NCI-H69 (cell line): ENCODE data around the gene PANX1.

Experiments
- DNase-seq: peaks from one replicate; lab custom pipeline; 2025; lab: John Stamatoyannopoulos, UW

Gene PANX1

GRCh38 chr11:94129512-94130297 lies 1.1 kb downstream of the PANX1 start:
- DNase-seq: peak; percentile 84

DNA sequence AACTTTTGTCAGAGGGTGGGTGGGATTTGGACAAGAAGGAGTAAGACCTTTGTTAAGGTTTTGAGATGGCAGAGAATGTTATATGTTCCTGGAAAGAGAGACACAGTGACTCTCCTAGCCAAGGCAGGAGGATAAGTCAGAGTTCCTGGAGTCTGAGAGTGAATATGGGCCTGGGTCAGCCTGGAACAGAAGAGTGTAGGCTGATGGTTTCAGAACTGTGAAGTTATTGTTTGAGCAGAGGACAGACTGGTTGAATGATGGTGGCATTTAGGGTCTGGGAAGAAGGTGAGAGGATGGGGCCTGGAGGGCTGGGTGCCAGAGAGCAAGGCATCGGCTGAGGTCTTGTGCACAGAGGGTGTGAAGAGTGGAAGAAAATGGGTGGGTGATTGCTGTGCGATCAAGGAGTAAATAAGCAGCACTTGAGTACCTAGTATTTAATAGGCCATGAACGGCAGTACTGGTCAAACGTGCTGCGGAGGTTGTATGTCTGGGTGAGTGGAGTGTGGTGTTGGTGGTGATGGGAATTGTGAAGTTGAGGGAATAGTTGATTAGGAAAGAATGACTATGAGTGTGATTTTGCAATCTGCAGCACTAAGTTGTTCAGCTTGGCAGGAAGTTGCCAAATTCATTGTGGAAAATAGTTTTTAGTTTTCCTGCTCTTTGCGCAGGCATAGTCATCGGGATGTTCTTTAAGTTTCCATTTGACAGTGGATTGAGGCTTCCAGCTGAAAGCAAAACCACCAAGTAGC lies 1.8 kb downstream of the PANX1 start:
- DNase-seq: peak; percentile 46

GRCh38 chr11:94131047-94131717 lies 2.5 kb downstream of the PANX1 start:
- DNase-seq: peak; percentile 81

GRCh38 chr11:94131718-94132115 lies 3.1 kb downstream of the PANX1 start:
- peak; percentile 76 for DNase-seq

GRCh38 chr11:94132152-94132558 lies 3.5 kb downstream of the PANX1 start:
- DNase-seq: peak; percentile 73

DNA sequence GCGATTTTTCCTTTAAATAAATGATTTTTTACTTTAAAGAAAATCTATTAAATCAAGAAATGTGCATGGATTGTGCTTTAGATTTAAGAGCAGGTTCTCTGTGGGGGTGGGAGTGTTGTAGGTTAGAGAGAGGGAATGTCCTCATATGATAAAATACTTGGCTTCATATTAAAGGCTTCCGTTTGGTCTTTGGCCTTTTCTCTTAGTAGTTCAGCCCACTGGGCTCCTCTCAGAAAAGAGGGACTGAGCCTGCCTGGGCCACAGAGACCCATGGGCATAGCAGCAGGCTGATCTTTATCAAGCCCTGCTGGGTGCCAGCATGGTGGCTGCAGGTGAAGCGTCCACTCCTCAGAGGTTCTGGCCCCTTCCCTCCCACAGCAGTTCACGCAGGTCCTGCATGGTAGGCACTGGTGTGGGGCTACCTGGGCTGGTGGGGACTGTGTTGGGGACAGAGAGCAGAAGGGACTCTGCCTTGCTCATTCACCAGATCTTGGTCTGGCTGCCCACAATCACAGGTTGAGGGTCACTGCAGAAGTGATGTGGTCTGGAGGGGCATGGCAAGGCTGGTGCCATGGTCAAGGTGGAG lies 4.3 kb downstream of the PANX1 start:
- DNase-seq: no peak

- no peak for DNase-seq
Observed at GRCh38 chr11:94133752-94134151, 5.1 kb downstream of the PANX1 start.

DNA sequence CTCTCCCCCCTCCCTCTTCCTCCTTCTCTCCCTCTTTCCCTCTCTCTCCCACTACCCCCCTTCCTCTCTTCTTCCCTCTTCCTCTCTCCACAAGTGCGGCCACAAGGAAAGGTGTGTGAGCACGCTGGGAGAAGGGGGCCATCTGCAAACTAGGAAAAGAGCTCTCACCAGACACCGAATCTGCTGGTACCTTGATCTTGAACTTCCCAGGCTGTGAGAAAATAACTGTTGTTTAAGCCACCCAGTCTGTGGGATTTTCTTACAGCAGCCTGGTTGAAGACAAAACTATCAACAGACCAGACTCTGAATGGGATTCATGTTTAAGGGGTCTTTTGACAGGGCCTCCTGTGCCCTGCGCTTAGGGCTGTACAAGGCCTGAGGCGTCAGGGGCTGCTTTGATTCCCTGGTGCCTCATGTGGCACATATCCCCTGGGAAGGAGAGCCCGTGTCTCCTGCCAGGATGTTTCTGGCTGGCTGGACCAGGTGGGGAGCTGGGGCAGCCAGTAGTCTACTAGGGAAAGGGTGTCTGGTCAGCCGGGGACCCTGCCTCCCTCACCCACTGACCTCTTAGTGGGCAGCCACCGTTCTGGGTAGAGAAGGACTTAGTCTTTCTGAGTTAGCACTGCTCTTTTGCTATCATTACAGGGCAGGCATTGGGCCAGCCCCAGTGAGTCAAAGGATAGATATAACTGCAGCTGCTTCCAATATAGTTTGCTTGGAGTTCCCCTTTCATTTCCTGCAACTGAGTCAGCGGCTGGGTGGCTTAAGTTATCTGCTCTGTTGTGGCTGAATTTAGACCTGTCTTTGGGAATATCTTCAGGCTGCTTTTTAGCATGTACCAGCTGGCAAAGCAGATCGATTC lies 6.2 kb downstream of the PANX1 start:
- no peak for DNase-seq

- peak; percentile 28 for DNase-seq
Observed at GRCh38 chr11:94139416-94139815, 10.8 kb downstream of the PANX1 start.

DNA sequence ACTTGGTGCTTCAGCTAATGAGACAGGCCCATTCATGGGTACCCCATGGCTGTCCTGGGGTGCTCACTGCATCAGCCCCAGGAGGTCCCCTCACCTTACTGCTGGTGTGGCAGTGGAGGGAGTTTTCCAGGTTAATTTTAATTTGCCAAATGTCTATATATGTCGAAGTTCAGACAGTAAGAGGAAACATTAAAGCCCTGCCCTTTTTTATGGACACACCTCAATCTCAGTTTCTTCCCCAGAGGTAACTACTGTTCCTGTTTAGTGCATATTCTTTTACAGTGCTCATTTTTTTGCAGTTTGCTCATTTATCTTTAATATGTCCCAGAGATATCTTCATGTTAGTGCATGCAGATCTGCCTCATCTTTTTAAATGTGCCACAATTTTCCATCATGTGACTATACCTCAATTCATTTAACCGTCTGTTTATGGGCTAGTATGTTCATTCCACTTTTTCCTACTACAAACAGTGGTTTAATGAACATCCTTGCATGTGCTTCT lies 11.6 kb downstream of the PANX1 start:
- DNase-seq: no peak

- DNase-seq: no peak
Observed at GRCh38 chr11:94141511-94142307, 13.1 kb downstream of the PANX1 start.

- peak; percentile 35 for DNase-seq
Observed at GRCh38 chr11:94142308-94143281, 14.0 kb downstream of the PANX1 start.

GRCh38 chr11:94144216-94144615 lies 15.6 kb downstream of the PANX1 start:
- DNase-seq: peak; percentile 39

DNA sequence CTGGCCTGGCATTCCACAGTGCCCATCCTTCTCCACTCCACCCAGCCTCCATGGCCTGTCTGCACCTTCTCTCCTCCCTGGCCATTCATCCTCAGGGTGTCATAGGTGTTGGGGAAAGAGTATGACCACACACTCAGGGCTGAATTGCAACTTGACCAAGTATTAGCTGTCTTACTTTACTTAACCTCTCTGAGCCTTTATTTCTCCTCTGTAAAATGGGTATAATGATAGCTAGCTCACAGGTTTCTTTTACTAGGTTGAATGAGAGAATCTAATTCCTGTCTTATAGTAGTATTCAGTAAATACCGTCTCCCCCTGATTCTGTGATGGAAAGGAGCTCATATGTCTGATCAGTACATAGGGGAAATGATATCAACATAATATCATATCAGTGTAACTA lies 16.0 kb downstream of the PANX1 start:
- DNase-seq: no peak

DNA sequence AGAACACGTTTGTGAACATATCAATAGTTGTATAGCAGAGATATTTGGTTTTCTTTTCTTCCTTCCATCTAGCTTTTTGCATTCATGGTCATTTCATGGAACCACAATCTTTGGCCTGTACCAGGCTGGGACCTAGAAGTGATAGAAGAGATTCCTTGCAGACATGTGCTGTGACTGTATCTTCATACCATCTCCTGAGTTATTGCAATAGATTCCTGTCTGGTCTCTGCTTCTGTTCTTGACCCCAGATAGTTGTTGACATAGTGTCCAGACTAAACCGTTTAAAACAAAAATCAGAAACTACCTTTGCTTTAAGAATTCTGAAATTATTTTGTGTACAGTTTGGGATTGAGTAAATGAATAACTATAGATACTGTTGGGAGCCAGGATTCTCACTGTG lies 16.8 kb downstream of the PANX1 start:
- no peak for DNase-seq

- no peak for DNase-seq
Observed at GRCh38 chr11:94145916-94146315, 17.3 kb downstream of the PANX1 start.

DNA sequence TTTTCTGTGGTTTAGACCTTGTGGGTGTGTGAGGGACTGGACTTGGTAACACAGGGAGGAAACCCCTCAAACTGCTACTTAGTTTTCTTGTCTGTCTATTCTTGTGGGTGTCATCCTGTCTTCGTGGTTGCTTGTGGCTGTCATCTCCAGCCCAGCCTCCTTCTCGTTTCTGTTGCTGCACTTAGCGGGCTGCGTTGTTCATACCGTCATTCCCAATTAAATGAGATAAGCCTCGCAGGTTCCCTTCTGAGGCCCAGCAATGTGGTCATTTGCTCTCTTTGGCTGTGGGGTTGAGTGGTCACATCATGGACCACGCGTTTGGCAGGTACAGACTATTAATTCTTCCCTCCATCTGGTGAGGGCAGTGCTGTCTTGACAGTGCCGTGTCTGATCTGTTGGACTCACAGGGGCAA lies 18.8 kb downstream of the PANX1 start:
- no peak for DNase-seq

GRCh38 chr11:94148189-94148588 lies 19.5 kb downstream of the PANX1 start:
- DNase-seq: no peak

- peak; percentile 57 for DNase-seq
Observed at GRCh38 chr11:94149431-94150017, 20.9 kb downstream of the PANX1 start.
